HCT116 (cell line): Measurements from ENCODE around the gene IGSF21.

ENCODE experiments used
- EGR1 ChIP-seq: IDR thresholded peaks from 2 replicates; pipeline ENCODE4 v1.6.1; 2012; ENCODE audit warnings: low read depth
- EZH2phosphoT487 ChIP-seq: fragments of 200-600 bp; IDR thresholded peaks from 2 replicates; pipeline ENCODE4 v1.6.1; 2018; ENCODE audit warnings: antibody characterized with exemption, borderline replicate concordance
- POLR2AphosphoS5 ChIP-seq: IDR thresholded peaks from 2 replicates; pipeline ENCODE4 v1.6.1; 2011; ENCODE audit warnings: mild to moderate bottlenecking, low read depth, low read length, moderate library complexity
- RAD21 ChIP-seq: IDR thresholded peaks from 2 replicates; pipeline ENCODE4 v1.6.1; 2012; ENCODE audit warnings: low read depth, mild to moderate bottlenecking
- TCF7L2 ChIP-seq: IDR thresholded peaks from 2 replicates; pipeline ENCODE4 v1.7.0; 2011; ENCODE audit warnings: borderline replicate concordance, inconsistent platforms; ENCODE audit not compliant: insufficient read depth, insufficient read length; ENCODE audit errors: extremely low read depth
- TF ChIP-seq, protein P1 (sequence below): IDR thresholded peaks from 2 replicates; pipeline ENCODE4 v1.6.1; 2012
- TF ChIP-seq, protein P2 (sequence below), 3 experiments: fragments of 200-600 bp in 1 of 3; sonication (generic) in 1 of 3; IDR thresholded peaks in 2 of 3; conservative IDR thresholded peaks in 1 of 3; 2 replicates each; pipeline ENCODE4 v1.5.1; 2012 to 2017; ENCODE audit warnings: low read depth in 2 of 3, low read length in 2 of 3, antibody characterized with exemption in 1 of 3, borderline replicate concordance in 1 of 3, control low read depth in 1 of 3, mild to moderate bottlenecking in 1 of 3, mixed read lengths in 1 of 3, mixed run types in 1 of 3, moderate library complexity in 1 of 3; ENCODE audit not compliant: insufficient read depth in 1 of 3

DNA sequence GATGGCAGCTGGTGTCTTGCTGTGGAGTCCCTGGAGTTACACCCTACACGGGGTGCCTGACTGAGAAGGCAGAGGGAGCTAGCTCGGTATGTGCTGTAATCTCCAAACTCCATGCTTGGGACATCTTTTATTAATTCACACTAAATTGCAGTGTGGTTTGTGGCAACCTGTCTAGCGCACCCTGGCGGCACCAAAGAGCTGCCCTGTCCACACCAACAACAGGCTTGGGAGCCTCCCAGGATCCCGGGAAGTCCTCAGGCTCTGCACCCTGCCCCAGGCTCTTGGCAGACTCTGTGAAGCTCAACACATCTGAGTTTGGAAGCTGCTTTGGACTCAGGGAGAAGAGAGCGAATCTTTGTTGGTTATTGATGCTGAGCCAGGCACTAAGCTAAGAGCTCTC is 138.9 kb downstream of the IGSF21 start:
- TF ChIP-seq, protein P1, sequence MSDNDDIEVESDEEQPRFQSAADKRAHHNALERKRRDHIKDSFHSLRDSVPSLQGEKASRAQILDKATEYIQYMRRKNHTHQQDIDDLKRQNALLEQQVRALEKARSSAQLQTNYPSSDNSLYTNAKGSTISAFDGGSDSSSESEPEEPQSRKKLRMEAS, result no peak
- TF ChIP-seq, protein P2, sequence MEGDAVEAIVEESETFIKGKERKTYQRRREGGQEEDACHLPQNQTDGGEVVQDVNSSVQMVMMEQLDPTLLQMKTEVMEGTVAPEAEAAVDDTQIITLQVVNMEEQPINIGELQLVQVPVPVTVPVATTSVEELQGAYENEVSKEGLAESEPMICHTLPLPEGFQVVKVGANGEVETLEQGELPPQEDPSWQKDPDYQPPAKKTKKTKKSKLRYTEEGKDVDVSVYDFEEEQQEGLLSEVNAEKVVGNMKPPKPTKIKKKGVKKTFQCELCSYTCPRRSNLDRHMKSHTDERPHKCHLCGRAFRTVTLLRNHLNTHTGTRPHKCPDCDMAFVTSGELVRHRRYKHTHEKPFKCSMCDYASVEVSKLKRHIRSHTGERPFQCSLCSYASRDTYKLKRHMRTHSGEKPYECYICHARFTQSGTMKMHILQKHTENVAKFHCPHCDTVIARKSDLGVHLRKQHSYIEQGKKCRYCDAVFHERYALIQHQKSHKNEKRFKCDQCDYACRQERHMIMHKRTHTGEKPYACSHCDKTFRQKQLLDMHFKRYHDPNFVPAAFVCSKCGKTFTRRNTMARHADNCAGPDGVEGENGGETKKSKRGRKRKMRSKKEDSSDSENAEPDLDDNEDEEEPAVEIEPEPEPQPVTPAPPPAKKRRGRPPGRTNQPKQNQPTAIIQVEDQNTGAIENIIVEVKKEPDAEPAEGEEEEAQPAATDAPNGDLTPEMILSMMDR (IDR thresholded peaks at IDR 0.05 in 2 of 3, conservative IDR thresholded peaks at IDR 0.05 in 1 of 3; ENCODE audit: borderline replicate concordance in 1 of 3, insufficient read depth in 1 of 3, low read depth in 2 of 3, low read length in 2 of 3), result peak; percentile 13 to 56 (median 50); a peak in 5 of 6 replicates
- TF ChIP-seq EGR1 (no peak), RAD21 (no peak), POLR2AphosphoS5 (no peak), EZH2phosphoT487 (no peak), TCF7L2 (no peak)
